Tibial nerve (tissue), 4 donors: Measurements from ENCODE around the gene NPB. TPM values are rescaled to one million over a fixed set of nuclear protein-coding genes. Genes with fewer than 3 reads are reported as not detected.

Experiments used
- DNase-seq, 2 donors: peaks; one replicate each; pipeline ENCODE4 v3.0.0-alpha.2; 2019; ENCODE audit warnings: low spot score in 2 of 2
- H3K27ac ChIP-seq, 4 donors: fragments of 200-600 bp; sonication (generic) in 3 of 4; one replicate each; pipeline ENCODE4 v1.5.1; 2017 to 2019; ENCODE audit warnings: mild to moderate bottlenecking in 1 of 4
- H3K27me3 ChIP-seq, 2 donors: fragments of 200-600 bp; sonication (generic) in 1 of 2; one replicate each; pipeline versions ENCODE4 v1.5.1 to v1.6.0; 2017 to 2019
- H3K36me3 ChIP-seq, 3 donors: fragments of 200-600 bp; sonication (generic); one replicate each; pipeline ENCODE4 v1.5.1; 2018 to 2019
- H3K4me1 ChIP-seq, 4 donors: fragments of 200-600 bp; sonication (generic) in 3 of 4; one replicate each; pipeline ENCODE4 v1.5.1; 2017 to 2019
- H3K4me3 ChIP-seq, 4 donors: fragments of 200-600 bp; sonication (generic) in 3 of 4; one replicate each; pipeline ENCODE4 v1.5.1; 2017 to 2019; ENCODE audit warnings: mild to moderate bottlenecking in 1 of 4, moderate library complexity in 1 of 4
- H3K9me3 ChIP-seq, 4 donors: fragments of 200-600 bp; sonication (generic) in 3 of 4; one replicate each; pipeline ENCODE4 v1.5.1; 2017 to 2019
- CTCF ChIP-seq, 5 experiments: fragments of 200-600 bp in 3 of 5; fragments of 450-650 bp in 2 of 5; sonication (generic) in 3 of 5; IDR thresholded peaks; one replicate each; pipeline ENCODE4 v1.5.1; 2016 to 2019; ENCODE audit warnings: antibody characterized with exemption in 5 of 5, mild to moderate bottlenecking in 3 of 5, moderate library complexity in 2 of 5
- EP300 ChIP-seq, 2 donors: sonication (generic); formaldehyde crosslinking; IDR thresholded peaks; one replicate each; pipeline ENCODE4 v1.6.1; 2017; ENCODE audit warnings: antibody characterized with exemption in 2 of 2, mild to moderate bottlenecking in 1 of 2
- POLR2A ChIP-seq, 2 donors: fragments of 450-650 bp; IDR thresholded peaks; one replicate each; pipeline ENCODE4 v1.6.1; 2017; ENCODE audit warnings: antibody characterized with exemption in 2 of 2, mild to moderate bottlenecking in 2 of 2, moderate library complexity in 2 of 2
- WGBS, 2 donors: methylation state at CpG; one replicate each; pipeline ENCODE4 v1.1.5; 2018; 5-methylcytosine and 5-hydroxymethylcytosine counted together
- total RNA-seq, 4 donors: library from RNA; depleted of rRNA; stranded (reverse); fragments of >200 nt; gene quantifications; one replicate each; pipeline ENCODE4 v1.1.0, GENCODE V29; 2016

Gene NPB
- total RNA-seq, 4 donors from 2014 or later: 4.2 to 8.7 (median 5.4) TPM; not detected in 1

GRCh38 chr17:81904600-81905423, 2.8 kb downstream of the NPB start:
- no peaks in the 10 kb centered on the region for H3K9me3 ChIP-seq
- 88 to 92% methylated on average over 19 to 22 of the region's 28 CpGs for WGBS, 2 donors
- H3K27ac ChIP-seq: no peak overlapping the region
- no peak for DNase-seq
- H3K4me1 ChIP-seq: peaks cover 0 to 26% (median 10%) of the 10 kb centered on the region in 4 donors
- H3K36me3 ChIP-seq: peaks cover under 1 to 74% (median 2%) of the 10 kb centered on the region in 3 donors
- no peak for TF ChIP-seq EP300 (IDR thresholded peaks at IDR 0.05)
- peaks cover 0 to 8% of the 10 kb centered on the region in 2 donors for H3K27me3 ChIP-seq
- no peak overlapping the region for H3K4me3 ChIP-seq

- no peak for DNase-seq
- H3K4me3 ChIP-seq: no peak overlapping the region
- peaks cover 0 to 68% (median 0%) of the 10 kb centered on the region in 3 donors for H3K36me3 ChIP-seq
- peaks cover 0 to 32% (median 16%) of the 10 kb centered on the region in 4 donors for H3K4me1 ChIP-seq
- peaks cover 0 to 8% of the 10 kb centered on the region in 2 donors for H3K27me3 ChIP-seq
- 89 to 94% methylated on average over 13 of the region's 16 CpGs for WGBS, 2 donors
- TF ChIP-seq CTCF (IDR thresholded peaks at IDR 0.05) (no peak), POLR2A (IDR thresholded peaks at IDR 0.05) (no peak), EP300 (IDR thresholded peaks at IDR 0.05) (no peak)
- no peaks in the 10 kb centered on the region for H3K9me3 ChIP-seq
- no peak overlapping the region for H3K27ac ChIP-seq
Observed at GRCh38 chr17:81905424-81905875, 3.4 kb downstream of the NPB start.

GRCh38 chr17:81905993-81906392, 4.0 kb downstream of the NPB start:
- H3K27me3 ChIP-seq: peaks cover 0 to 8% of the 10 kb centered on the region in 2 donors
- no peak overlapping the region for H3K27ac ChIP-seq
- peaks cover 0 to 36% (median 19%) of the 10 kb centered on the region in 4 donors for H3K4me1 ChIP-seq
- no peak overlapping the region for H3K4me3 ChIP-seq
- no peak for TF ChIP-seq POLR2A (IDR thresholded peaks at IDR 0.05)
- TF ChIP-seq CTCF (IDR thresholded peaks at IDR 0.05): no peak
- TF ChIP-seq EP300 (IDR thresholded peaks at IDR 0.05): no peak
- no peak for DNase-seq
- WGBS, 2 donors: 81 to 93% methylated on average over 4 to 8 of the region's 10 CpGs
- peaks cover 0 to 63% (median 0%) of the 10 kb centered on the region in 3 donors for H3K36me3 ChIP-seq
- H3K9me3 ChIP-seq: no peaks in the 10 kb centered on the region

- peaks cover 0 to 6% of the 10 kb centered on the region in 2 donors for H3K27me3 ChIP-seq
- no peak for DNase-seq
Observed at GRCh38 chr17:81906476-81907218, 4.6 kb downstream of the NPB start.

More at GRCh38 chr17:81906476-81907218, 4.6 kb downstream of the NPB start:
- H3K9me3 ChIP-seq: no peaks in the 10 kb centered on the region
- peaks cover 0 to 61% (median 0%) of the 10 kb centered on the region in 3 donors for H3K36me3 ChIP-seq
- H3K4me1 ChIP-seq: peaks cover 0 to 33% (median 20%) of the 10 kb centered on the region in 4 donors
- H3K4me3 ChIP-seq: no peak overlapping the region
- TF ChIP-seq CTCF (IDR thresholded peaks at IDR 0.05): no peak
- TF ChIP-seq EP300 (IDR thresholded peaks at IDR 0.05): no peak
- TF ChIP-seq POLR2A (IDR thresholded peaks at IDR 0.05): no peak
- H3K27ac ChIP-seq: no peak overlapping the region
- 92 to 93% methylated on average over 7 to 11 of the region's 15 CpGs for WGBS, 2 donors
